GM21381 (cell line): Measurements from ENCODE around the gene CALCB.
"Not testable (repeated sequence)": the region's sequence is repeated elsewhere in the genome, so short reads cannot be mapped to it uniquely, and the experiment has no call there.

Experiments used
- ATAC-seq: cut with Tn5 transposase; IDR thresholded peaks from one replicate; pipeline ENCODE4 v1.9.1; 2021; ENCODE audit warnings: mild to moderate bottlenecking, moderate library complexity; ENCODE audit not compliant: unreplicated experiment

Gene CALCB, protein sequence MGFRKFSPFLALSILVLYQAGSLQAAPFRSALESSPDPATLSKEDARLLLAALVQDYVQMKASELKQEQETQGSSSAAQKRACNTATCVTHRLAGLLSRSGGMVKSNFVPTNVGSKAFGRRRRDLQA

DNA sequence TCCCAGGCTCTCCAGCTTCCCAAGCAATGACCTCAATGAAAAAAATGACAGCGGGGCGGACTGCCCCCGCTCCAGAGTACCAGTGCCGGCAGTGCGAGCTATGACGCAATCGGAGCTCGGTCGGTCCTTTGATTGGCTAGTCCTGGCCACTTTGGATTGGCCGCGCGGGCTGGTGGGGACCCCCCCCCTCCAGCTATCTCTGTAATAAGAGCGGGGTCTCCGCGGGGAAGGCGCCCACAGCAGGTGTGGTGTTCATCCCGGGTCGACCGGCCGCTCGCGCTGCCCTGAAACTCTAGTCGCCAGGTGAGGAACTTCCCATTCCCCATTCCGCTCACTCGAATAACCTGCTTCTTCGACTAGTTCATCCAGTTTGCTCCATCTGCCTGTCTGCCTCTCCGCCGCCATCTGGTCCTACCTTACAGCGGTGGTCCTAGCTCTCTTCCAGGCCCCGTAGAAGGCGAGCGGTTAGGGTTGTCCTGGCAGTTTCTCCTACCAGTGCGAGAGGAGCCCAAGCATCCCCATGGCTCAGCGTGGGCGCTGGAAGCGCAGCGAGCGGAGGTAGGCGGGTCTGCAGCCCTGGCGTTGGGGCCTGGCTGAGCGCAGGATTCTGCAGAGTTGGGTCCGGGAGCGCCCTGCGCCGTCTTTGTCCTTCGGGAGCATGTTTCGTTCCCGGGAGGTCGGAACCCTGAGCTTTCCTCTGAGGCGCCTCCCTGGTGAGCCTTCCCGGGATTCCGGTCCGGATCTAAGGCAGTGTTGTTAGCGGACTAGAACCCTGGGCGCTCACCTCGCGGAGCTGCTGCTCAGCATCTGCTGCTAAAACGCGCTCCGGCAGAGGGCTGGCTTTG is at the start of gene CALCB:
TSS of gene CALCB (plus strand) at position 233 of the 845 bp plus-strand sequence. CDS start 1,126 bp downstream, outside the sequence.
- no peak for ATAC-seq

- ATAC-seq, result no peak
Observed at GRCh38 chr11:15027011-15027410, 46.4 kb upstream of the CALCB start.

- no peak for ATAC-seq
Observed at GRCh38 chr11:15027956-15028355, 45.4 kb upstream of the CALCB start.

DNA sequence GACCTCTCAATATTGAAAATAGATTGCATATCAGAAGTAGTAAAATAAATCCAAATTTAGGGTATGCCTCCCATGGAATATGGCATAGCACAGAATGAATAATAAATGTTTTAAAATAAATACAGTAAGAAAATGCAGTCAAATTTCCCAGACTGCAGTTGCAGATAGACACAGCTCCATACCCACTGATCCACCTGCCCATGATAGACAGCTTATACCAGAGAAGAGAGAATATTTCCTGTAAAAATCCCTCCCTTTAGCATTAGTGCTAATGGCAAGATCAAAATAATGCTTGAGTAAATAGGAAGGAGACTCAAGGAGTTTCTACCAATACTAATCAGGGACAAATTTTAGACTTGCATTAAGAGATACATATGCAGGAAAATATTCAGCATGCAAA is 45.0 kb upstream of the CALCB start:
- ATAC-seq, result no peak

DNA sequence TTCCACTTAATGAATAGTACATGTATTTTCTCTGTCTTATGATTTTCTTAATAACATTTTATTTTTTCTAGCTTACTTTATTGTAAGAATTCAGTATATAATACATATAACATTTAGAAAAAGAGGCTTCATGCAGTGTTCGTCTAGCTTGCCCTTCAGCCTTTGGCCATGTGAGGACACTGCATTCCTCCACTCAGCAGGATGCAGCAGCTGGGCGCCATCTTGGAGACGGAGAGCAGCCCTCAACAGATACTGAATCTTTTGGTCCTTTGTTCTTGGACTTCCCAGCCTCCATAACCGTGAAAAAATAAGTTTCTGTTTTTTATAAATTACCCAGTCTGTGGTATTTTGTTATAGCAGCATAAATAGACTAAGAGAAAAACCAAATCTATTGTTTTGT is 41.4 kb upstream of the CALCB start:
- not testable (repeated sequence) for ATAC-seq

DNA sequence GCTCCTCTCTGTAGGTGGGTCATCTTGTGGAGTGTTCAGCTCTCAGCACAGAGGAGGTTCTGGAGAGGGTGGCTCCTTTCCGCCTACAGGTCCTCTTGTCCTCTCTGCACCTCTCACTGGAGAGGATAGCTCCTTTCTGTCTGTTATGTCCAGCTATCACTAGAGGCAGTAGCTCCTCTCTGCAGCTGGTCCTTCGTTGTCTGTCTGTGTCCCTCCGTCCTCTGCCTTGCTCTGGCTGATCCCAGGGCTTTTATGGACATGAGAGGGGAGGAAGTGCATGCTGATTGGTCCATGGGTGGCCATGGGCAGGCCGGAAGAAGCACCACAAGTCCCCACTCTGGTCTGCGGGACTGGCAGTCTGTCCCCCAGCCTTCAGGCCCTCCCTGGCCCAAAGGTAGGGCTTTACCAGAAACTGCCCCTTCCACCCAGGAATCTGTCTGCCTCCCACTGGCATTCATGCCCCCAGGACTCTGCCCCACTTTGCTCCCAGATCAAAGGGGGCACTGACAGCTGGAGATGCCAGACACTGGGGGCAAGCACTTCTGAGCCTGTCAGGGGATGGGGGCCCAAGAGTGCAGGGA is 38.6 kb upstream of the CALCB start:
- no peak for ATAC-seq

- no peak for ATAC-seq
Observed at GRCh38 chr11:15035283-15035682, 38.1 kb upstream of the CALCB start.

- no peak for ATAC-seq
Observed at GRCh38 chr11:15038963-15039362, 34.4 kb upstream of the CALCB start.

DNA sequence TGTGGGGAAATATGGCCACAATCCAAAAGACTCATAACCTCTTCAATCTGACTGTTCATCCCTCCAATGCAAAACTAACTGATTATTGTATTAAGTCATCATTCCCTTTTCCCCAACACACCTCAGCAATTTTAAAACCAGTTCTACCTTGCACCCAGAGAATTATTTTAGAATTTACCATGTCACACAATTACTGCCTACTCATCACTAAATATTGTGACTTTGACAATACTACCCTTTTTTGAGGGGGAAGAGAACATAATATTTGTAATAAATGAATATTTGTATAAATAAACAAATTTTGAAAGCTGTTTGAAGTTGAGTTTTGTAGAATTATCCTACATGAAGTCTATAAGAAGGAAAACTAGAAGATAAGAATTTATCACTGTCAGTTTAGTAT is 28.2 kb upstream of the CALCB start:
- ATAC-seq, result no peak

- ATAC-seq, result no peak
Observed at GRCh38 chr11:15045891-15046290, 27.5 kb upstream of the CALCB start.

GRCh38 chr11:15046673-15047072 is 26.7 kb upstream of the CALCB start:
- not testable (repeated sequence) for ATAC-seq

- ATAC-seq, result no peak
Observed at GRCh38 chr11:15048616-15049015, 24.8 kb upstream of the CALCB start.

GRCh38 chr11:15053191-15053685 is 20.2 kb upstream of the CALCB start:
- ATAC-seq, result no peak

DNA sequence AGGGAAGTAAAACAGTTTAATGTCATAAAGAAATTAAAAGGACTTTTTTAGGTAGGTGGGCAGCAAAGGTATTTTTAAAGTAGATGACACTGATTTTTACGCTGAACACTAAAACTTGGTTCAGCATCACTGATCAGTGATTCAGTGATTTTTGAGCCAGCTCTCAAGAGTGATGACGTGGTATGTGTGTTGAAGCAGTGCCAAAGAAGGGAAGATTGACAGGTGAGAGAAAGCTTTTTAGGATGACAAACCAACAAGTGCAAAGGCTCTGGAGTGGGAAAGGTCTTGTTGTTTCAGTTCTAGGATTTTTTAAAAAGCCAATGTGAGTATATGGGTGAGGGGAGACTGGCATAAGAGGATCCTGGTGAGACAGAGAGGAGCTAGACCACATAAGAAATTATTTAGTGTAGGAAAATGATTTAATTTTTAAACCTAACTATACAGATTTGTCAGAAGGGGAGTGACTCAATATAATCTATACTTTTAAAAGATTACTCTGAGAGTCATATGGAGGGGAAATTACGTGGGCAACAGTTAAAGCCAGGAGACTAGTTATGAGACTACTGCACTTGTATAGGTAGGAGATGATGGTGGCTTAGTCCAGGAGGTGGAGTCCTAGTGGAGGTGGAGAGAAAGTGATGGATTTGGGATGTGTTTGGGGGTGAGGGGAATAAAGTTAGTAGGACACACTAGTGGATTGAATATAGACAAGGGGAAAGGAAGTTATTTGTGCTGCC is 17.6 kb upstream of the CALCB start:
- ATAC-seq, result no peak

- no peak for ATAC-seq
Observed at GRCh38 chr11:15057329-15057728, 16.1 kb upstream of the CALCB start.

DNA sequence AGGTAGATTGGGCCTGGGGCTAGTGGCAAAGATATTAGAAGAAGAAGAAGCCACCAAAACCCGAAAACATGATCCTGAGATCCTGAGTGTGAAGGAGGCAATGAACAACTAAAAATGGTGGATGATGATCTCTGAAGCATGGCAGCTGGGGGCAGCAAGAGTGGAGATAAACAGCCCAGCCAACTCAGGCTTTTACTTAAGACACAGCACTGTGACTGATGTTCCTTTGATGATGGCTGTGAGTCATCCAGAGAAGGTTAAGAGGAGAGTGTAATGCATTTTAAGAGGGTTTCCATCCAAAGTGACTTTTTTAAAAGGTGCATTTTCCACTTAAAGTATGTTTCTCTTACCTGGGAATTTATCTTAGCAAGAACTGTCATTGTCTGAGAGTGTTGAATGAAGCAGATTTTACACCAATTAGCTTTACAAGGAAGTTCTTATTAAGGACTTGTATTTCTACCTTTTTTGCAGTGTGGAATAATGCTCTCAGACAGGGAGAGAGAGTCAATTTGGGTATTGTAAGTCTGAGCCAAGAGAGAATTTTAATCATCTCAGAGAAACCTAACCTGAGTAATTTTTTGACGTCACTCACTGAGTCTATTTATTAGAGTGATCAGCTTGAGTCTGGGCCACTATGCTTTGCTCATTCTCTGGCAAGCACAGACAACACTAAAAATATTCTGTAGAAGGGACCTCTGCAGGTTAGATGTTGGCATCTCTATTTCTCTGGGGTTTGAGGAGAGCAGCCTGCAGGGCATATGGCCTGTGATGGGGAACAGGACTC is 14.1 kb upstream of the CALCB start:
- ATAC-seq, result no peak

DNA sequence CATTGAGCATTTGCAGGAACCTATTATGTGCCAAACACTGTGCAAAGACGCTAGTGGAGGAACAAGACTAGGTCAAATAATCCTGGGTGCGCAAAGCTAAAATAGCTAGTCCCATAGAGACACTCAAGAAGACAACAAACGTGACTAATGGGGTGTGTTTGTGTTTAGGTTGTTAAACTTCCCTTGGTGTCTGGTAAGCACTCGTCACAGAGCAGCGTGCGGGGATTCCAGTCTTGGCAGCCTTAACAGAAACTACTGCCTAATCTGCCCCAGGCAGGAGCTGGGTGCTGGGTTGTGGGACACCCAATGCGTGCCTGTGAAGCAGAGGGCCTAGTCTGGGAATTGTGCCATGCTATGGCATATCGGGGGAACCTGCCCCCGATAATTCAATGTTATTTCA is 10.8 kb upstream of the CALCB start:
- ATAC-seq, result no peak

- not testable (repeated sequence) for ATAC-seq
Observed at GRCh38 chr11:15069751-15070150, 3.6 kb upstream of the CALCB start.

DNA sequence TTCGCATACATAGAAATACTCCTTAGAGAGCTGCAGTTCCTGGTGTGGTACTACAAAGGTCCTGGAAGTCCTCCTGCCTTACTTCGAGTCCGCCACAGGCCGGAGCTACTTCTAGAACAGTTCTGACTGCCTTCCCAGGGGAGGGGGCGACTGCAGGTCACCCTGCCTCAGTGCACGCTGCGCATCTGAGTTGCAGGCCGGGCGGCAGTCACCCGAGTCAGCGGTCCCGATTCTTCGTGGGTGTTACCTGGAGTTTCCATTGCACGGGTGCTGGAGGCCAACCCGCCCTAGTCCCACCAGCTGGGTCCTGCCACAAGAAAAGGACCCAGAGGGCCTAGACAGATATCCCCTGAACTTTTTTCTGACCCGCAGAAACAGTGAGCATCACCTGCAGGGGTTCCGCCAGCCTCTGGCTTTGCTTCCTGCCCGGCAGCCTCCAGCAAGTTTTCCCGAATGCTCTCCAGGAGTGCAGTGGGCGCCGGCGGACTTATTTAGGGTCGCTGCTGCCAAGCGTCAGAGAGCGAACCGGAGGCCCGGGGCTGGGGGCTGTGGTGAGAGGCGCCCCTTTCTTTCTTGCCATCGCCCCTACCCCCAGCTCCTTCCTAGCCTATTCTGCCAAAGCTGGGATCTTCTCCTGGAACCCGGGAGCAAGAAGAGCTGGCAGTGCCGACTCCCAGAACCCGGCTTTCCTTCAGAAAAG is 1.7 kb upstream of the CALCB start:
- no peak for ATAC-seq

GRCh38 chr11:15072551-15073143 is 746 bp upstream of the CALCB start:
- ATAC-seq, result no peak
